Measurements from ENCODE around the gene HOXD10. TPM values are rescaled to one million over a fixed set of nuclear protein-coding genes. Genes with fewer than 3 reads are reported as not detected.
A peak's percentile ranks its signal among the peaks of the same experiment; 100 is the strongest.

HOXD10 gene
- total and polyA plus RNA-seq, 9 of the 15 experiments (the other 6 are each of a cell fraction or from before 2014, with no cell fraction given) = not detected

GRCh38 chr2:176118601-176119339 is 2.2 kb downstream of the HOXD10 start (continued):
- TF ChIP-seq SMC3 (conservative IDR thresholded peaks at IDR 0.05; ENCODE audit: insufficient read depth, low read depth, low read length) = 0 out of 2 replicates have a peak, but pooled peaks have one; percentile 23
- no peak for TF ChIP-seq ETS2 (tag; IDR thresholded peaks at IDR 0.05; ENCODE audit: borderline replicate concordance, poor library complexity, severe bottlenecking)
- TF ChIP-seq ATF3 (IDR thresholded peaks at IDR 0.05) = no peak
- TF ChIP-seq ATF3 (CRISPR knock-in tag; conservative IDR thresholded peaks at IDR 0.05) = no peak
- TF ChIP-seq ZNF436 (CRISPR knock-in tag; IDR thresholded peaks at IDR 0.05) = no peak
- TF ChIP-seq ZNF507 (tag; conservative IDR thresholded peaks at IDR 0.05) = no peak
- no peak for TF ChIP-seq MBD2 (IDR thresholded peaks at IDR 0.05; ENCODE audit: borderline replicate concordance, low read depth)
- TF ChIP-seq ZNF384 (IDR thresholded peaks at IDR 0.05; ENCODE audit: low read depth, low read length) = no peak
- no peak for TF ChIP-seq FOS (IDR thresholded peaks at IDR 0.05; ENCODE audit: extremely low read depth, insufficient read length)
- TF ChIP-seq ETV1 (tag; conservative IDR thresholded peaks at IDR 0.05; ENCODE audit: low read depth) = no peak
- no peak for TF ChIP-seq ZNF277 (CRISPR knock-in tag; IDR thresholded peaks at IDR 0.05; ENCODE audit: borderline replicate concordance)
- TF ChIP-seq CTCF (IDR thresholded peaks at IDR 0.05 in 2 of 3, conservative IDR thresholded peaks at IDR 0.05 in 1 of 3; ENCODE audit: insufficient read depth in 2 of 3, low read depth in 1 of 3, low read length in 3 of 3) = peak; percentile 67 to 82 (median 72)
- no peak for TF ChIP-seq NFRKB (IDR thresholded peaks at IDR 0.05; ENCODE audit: low read depth)
- TF ChIP-seq BMI1 (IDR thresholded peaks at IDR 0.05; ENCODE audit: low read length) = no peak
